HFFc6 (cell line): Measurements from ENCODE around the gene CDH23. TPM values are rescaled to one million over a fixed set of nuclear protein-coding genes. Genes with fewer than 3 reads are reported as not detected.

ENCODE experiments used
- DNase-seq: peaks from one replicate; pipeline ENCODE4 v3.0.0-alpha.2; 2018
- H3K27ac Mint-ChIP-seq: 2 replicates; pipeline ENCODE4 v1.8.0; 2020; ENCODE audit warnings: mild to moderate bottlenecking, mixed read lengths
- H3K27me3 Mint-ChIP-seq: 2 replicates; pipeline ENCODE4 v1.8.0; 2021; ENCODE audit warnings: mild to moderate bottlenecking, moderate library complexity, mixed read lengths; ENCODE audit not compliant: insufficient read depth
- H3K36me3 Mint-ChIP-seq: 2 replicates; pipeline ENCODE4 v1.8.0; 2021; ENCODE audit warnings: low read depth, mixed read lengths
- H3K4me1 Mint-ChIP-seq: 2 replicates; pipeline ENCODE4 v1.8.0; 2020; ENCODE audit warnings: low read depth, mixed read lengths
- H3K4me3 Mint-ChIP-seq: 2 replicates; pipeline ENCODE4 v1.8.0; 2020; ENCODE audit warnings: mild to moderate bottlenecking, moderate library complexity, mixed read lengths
- H3K9me3 Mint-ChIP-seq: 2 replicates; pipeline ENCODE4 v1.8.0; 2020; ENCODE audit warnings: mild to moderate bottlenecking, mixed read lengths
- total RNA-seq, 6 experiments: library from RNA; stranded (reverse); fragmentation: NEBNext Ultra II Directional; extraction: Animal tissue kit (Norgen Biotek cat#: 25700); gene quantifications; 2 replicates in 1 of 6; 3 replicates in 5 of 6; pipeline ENCODE4 v1.2.3, GENCODE V29; 2021
- TF ChIP-seq, protein P1 (sequence below): fragments of 200-600 bp; sonication (generic); IDR thresholded peaks from 2 replicates; pipeline ENCODE4 v1.5.0; 2021; ENCODE audit warnings: antibody characterized with exemption, mild to moderate bottlenecking

Gene CDH23
- total RNA-seq, 6 experiments from 2014 or later = 0.02 to 0.11 (median 0.04) TPM; not detected in 2

- Mint-ChIP-seq H3K4me1 (peaks cover 18% of the 10 kb centered on the region), H3K9me3 (no peaks in the 10 kb centered on the region), H3K4me3 (no peak overlapping the region), H3K27me3 (peaks cover 19% of the 10 kb centered on the region), H3K36me3 (no peaks in the 10 kb centered on the region), H3K27ac (no peak overlapping the region)
- no peak for DNase-seq
- TF ChIP-seq, protein P1, sequence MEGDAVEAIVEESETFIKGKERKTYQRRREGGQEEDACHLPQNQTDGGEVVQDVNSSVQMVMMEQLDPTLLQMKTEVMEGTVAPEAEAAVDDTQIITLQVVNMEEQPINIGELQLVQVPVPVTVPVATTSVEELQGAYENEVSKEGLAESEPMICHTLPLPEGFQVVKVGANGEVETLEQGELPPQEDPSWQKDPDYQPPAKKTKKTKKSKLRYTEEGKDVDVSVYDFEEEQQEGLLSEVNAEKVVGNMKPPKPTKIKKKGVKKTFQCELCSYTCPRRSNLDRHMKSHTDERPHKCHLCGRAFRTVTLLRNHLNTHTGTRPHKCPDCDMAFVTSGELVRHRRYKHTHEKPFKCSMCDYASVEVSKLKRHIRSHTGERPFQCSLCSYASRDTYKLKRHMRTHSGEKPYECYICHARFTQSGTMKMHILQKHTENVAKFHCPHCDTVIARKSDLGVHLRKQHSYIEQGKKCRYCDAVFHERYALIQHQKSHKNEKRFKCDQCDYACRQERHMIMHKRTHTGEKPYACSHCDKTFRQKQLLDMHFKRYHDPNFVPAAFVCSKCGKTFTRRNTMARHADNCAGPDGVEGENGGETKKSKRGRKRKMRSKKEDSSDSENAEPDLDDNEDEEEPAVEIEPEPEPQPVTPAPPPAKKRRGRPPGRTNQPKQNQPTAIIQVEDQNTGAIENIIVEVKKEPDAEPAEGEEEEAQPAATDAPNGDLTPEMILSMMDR = no peak
These were observed 313.8 kb downstream of the CDH23 start for GRCh38 chr10:71710519-71710918.

DNA sequence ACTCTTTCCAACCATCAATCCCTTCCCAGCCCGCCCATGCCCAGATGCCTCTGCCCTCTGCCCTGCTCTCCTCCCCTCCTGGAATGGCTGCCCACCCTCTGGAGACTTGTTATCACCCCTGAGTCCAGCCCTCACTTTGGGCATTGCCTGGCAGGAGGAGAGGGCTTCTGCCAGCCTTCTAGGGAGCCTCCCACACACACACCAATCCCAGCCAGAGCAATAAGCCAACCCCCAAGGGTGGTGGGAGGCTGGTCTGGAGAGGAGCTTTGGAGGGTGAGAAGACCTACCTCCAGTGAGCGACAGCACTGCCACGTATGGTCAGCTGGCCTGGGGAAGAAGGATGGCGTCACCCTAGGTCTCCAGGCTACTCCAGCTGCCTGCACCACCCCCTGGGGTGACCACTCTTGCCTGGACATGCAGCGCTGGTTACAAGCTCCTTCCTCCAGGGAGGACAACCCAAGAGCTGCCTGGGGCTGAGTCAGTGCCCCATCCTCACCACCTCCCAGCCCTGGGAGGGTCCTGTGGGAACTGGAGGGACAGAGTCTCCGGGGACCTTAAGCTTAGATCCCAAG is 314.4 kb downstream of the CDH23 start:
- H3K27ac Mint-ChIP-seq = no peak overlapping the region; the same call in 1 of the 2 replicates
- TF ChIP-seq, protein P1 = no peak
- peaks cover 22% of the 10 kb centered on the region for H3K27me3 Mint-ChIP-seq
- no peak for DNase-seq
- H3K36me3 Mint-ChIP-seq = no peaks in the 10 kb centered on the region
- H3K4me3 Mint-ChIP-seq = no peak overlapping the region
- peaks cover 18% of the 10 kb centered on the region for H3K4me1 Mint-ChIP-seq
- H3K9me3 Mint-ChIP-seq = no peaks in the 10 kb centered on the region

DNA sequence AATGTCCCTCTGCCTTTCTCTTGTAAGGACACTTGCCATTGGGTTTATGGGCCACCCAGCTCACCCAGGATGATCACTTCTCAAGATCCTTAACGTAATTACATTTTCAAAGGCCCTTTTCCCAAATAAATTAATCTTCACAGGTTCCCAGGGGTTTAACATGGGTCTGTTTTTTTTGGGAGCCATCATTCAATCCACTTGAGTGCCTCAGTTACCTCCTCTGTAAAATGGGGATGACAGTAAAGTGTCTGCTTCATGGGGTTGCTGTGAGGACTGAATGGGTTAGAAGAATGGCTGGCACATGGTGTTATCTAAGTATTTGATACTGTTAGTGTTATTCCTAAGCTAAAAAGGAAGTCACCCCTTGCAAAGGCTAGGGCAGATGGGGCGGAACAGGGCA is 315.4 kb downstream of the CDH23 start:
- Mint-ChIP-seq H3K4me1 (peaks cover 18% of the 10 kb centered on the region), H3K9me3 (no peaks in the 10 kb centered on the region), H3K27me3 (peaks cover 22% of the 10 kb centered on the region), H3K4me3 (no peak overlapping the region), H3K27ac (no peak overlapping the region), H3K36me3 (no peaks in the 10 kb centered on the region)
- no peak for DNase-seq
- TF ChIP-seq, protein P1 = no peak

DNA sequence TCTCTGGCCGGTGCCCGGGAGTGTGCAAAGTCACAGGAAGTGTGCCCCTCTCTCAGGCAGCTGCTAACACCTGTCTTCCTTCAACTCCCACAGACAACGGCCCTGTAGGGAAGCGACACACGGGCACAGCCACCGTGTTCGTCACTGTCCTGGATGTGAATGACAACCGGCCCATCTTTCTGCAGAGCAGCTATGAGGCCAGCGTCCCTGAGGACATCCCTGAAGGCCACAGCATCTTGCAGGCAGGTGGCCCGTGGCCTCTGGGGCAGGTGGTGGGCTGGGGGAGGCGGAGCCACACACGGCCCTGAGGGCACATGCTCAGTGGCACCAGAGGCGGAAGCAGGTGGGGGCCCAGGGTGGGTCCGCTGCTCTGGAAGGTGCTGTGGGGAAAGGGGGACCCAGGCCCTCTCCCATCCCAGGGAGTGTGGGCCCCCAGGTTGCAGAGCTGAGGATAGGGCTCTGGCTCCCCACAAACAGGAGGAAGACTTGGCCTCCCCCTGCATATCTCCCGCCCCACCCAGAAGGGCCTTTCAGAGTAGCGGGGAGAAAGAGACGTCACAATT is 315.9 kb downstream of the CDH23 start:
- Mint-ChIP-seq H3K27ac (peak overlapping the region; percentile 95), H3K9me3 (no peaks in the 10 kb centered on the region), H3K36me3 (no peaks in the 10 kb centered on the region), H3K4me1 (peaks cover 18% of the 10 kb centered on the region), H3K27me3 (peaks cover 18% of the 10 kb centered on the region), H3K4me3 (no peak overlapping the region)
- TF ChIP-seq, protein P1 = no peak
- DNase-seq = no peak

DNA sequence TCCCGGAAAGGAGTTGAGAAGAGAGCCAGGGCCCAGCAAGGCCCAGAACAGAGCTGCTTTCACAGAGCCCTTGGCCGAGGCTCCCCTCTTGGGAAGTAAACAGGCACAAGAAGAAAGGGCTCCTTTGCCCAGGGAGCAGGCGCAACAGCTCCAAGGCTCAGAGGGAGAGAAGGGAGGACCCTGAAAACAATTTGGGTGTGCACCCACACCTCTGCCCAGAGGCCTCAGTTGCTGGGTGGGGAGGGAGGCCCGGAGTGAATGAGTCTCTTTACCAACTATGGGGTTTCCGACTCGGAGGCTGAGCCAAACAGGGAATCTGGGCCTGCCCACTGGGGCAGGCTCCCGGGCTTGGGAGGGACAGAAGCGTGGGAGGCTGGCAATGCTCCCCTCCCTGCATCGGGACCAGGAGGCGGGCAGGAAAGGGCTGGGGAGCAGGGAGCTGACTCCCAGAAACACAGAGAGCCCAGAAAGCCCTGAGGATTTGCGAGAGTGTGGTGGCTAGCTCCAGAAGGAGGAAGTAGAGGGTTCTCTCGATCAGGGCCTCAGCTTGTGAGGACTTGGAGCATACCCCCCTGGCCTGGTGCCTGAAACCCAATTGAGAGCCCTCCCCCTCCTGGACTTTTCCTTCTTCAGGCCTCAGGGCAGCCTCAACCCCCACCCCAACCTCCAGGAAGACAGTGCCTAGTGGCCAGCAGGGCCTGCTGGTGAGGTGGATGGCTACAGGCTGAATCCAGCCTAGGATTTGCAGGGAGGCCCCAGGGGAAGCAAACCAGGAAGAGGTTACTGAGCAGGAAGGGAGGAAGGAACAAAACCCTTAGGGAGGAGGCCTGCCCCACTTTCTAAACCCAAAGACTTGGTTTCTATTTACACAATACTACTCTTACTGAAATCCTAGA is 316.7 kb downstream of the CDH23 start:
- peak; percentile 82 for DNase-seq
- peak overlapping the region; percentile 59 for H3K4me3 Mint-ChIP-seq
- TF ChIP-seq, protein P1 = peak; percentile 57
- H3K4me1 Mint-ChIP-seq = peaks cover 18% of the 10 kb centered on the region
- H3K27me3 Mint-ChIP-seq = peaks cover 12% of the 10 kb centered on the region
- H3K9me3 Mint-ChIP-seq = no peaks in the 10 kb centered on the region
- peak overlapping the region; percentile 95 for H3K27ac Mint-ChIP-seq
- H3K36me3 Mint-ChIP-seq = no peaks in the 10 kb centered on the region
